Gastroesophageal sphincter (tissue), 4 donors: ENCODE measurements around the gene TKT. TPM values are rescaled to one million over a fixed set of nuclear protein-coding genes. Genes with fewer than 3 reads are reported as not detected.

ENCODE experiments used
- ATAC-seq: fragments of 150-250 bp; one replicate; pipeline ENCODE4 v1.9.1; 2016; ENCODE audit warnings: mild to moderate bottlenecking, moderate library complexity
- H3K27ac ChIP-seq, 4 donors: fragments of 200-600 bp; sonication (generic) in 3 of 4; 1 replicate in 3 of 4; 2 replicates in 1 of 4; pipeline ENCODE4 v1.5.1; 2016 to 2019
- H3K27me3 ChIP-seq: fragments of 200-600 bp; sonication (generic); one replicate; pipeline ENCODE4 v1.5.1; 2019
- H3K36me3 ChIP-seq, 2 donors: fragments of 200-600 bp; sonication (generic); one replicate each; pipeline ENCODE4 v1.5.1; 2019; ENCODE audit warnings: control low read depth in 1 of 2
- H3K4me1 ChIP-seq, 3 donors: fragments of 200-600 bp; sonication (generic); 1 replicate in 2 of 3; 2 replicates in 1 of 3; pipeline ENCODE4 v1.5.1; 2016 to 2019; ENCODE audit warnings: control low read depth in 2 of 3
- H3K4me3 ChIP-seq, 2 donors: fragments of 200-600 bp; sonication (generic); one replicate each; pipeline ENCODE4 v1.5.1; 2019; ENCODE audit warnings: mild to moderate bottlenecking in 1 of 2, moderate library complexity in 1 of 2
- H3K9me3 ChIP-seq, 3 donors: fragments of 200-600 bp; sonication (generic); one replicate each; pipeline ENCODE4 v1.5.1; 2017 to 2019; ENCODE audit warnings: control low read depth in 2 of 3
- EP300 ChIP-seq: sonication (generic); formaldehyde crosslinking; IDR thresholded peaks from one replicate; pipeline ENCODE4 v1.6.1; 2017; ENCODE audit warnings: antibody characterized with exemption, mild to moderate bottlenecking
- POLR2A ChIP-seq, 2 donors: fragments of 450-650 bp; IDR thresholded peaks; one replicate each; pipeline ENCODE4 v1.6.1; 2017; ENCODE audit warnings: antibody characterized with exemption in 2 of 2, mild to moderate bottlenecking in 2 of 2, moderate library complexity in 1 of 2
- POLR2AphosphoS5 ChIP-seq: sonication (generic); formaldehyde crosslinking; IDR thresholded peaks from one replicate; pipeline ENCODE4 v1.6.1; 2017; ENCODE audit warnings: antibody characterized with exemption
- WGBS, 2 donors: methylation state at CpG; one replicate each; pipeline ENCODE4 v1.1.5; 2018; ENCODE audit warnings: low coverage in 1 of 2; 5-methylcytosine and 5-hydroxymethylcytosine counted together
- total RNA-seq, 4 donors: library from RNA; depleted of rRNA; stranded (reverse); fragments of >200 nt; gene quantifications; one replicate each; pipeline ENCODE4 v1.1.0, GENCODE V29; 2016
- TF ChIP-seq, protein P1 (sequence below), 4 experiments: fragments of 200-600 bp in 2 of 4; fragments of 450-650 bp in 2 of 4; sonication (generic) in 1 of 4; IDR thresholded peaks; one replicate each; pipeline ENCODE4 v1.5.1; 2017 to 2019; ENCODE audit warnings: antibody characterized with exemption in 4 of 4, mild to moderate bottlenecking in 2 of 4, moderate library complexity in 2 of 4

TKT gene
- total RNA-seq, 4 donors from 2014 or later: 218 to 386 (median 278) TPM

DNA sequence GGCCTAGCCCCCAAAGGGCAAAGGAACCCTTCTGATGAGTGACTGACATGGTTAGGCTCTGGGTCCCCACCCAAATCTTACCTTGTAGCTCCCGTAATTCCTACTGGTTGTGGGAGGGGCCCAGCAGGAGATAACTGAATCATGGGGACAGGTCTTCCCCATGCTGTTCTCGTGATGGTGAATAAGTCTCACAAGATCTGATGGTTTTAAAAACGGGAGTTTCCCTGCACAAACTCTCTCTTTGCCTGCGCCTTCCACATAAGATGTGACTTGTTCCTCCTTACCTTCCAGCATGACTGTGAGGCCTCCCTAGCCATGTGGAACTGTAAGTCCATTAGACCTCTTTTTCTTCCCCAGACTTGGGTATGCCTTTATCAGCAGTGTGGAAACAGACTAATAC lies 16.9 kb downstream of the TKT start:
- H3K27me3 ChIP-seq: no peaks in the 10 kb centered on the region
- peaks cover 0 to 88% of the 10 kb centered on the region in 2 donors for H3K36me3 ChIP-seq
- H3K4me1 ChIP-seq: peaks cover 0 to 83% (median 26%) of the 10 kb centered on the region in 3 donors
- H3K27ac ChIP-seq: peak overlapping the region in 3 of 4 donors; percentile 57 to 78 (median 62)
- no peak overlapping the region for H3K4me3 ChIP-seq
- no peak for ATAC-seq
- H3K9me3 ChIP-seq: no peaks in the 10 kb centered on the region
- WGBS, 2 donors: 57% methylated on average over 2 of the region's 4 CpGs; no CpG with 5 or more reads in 1 of the 2 donors
- TF ChIP-seq POLR2A (IDR thresholded peaks at IDR 0.05): no peak
- TF ChIP-seq, protein P1, sequence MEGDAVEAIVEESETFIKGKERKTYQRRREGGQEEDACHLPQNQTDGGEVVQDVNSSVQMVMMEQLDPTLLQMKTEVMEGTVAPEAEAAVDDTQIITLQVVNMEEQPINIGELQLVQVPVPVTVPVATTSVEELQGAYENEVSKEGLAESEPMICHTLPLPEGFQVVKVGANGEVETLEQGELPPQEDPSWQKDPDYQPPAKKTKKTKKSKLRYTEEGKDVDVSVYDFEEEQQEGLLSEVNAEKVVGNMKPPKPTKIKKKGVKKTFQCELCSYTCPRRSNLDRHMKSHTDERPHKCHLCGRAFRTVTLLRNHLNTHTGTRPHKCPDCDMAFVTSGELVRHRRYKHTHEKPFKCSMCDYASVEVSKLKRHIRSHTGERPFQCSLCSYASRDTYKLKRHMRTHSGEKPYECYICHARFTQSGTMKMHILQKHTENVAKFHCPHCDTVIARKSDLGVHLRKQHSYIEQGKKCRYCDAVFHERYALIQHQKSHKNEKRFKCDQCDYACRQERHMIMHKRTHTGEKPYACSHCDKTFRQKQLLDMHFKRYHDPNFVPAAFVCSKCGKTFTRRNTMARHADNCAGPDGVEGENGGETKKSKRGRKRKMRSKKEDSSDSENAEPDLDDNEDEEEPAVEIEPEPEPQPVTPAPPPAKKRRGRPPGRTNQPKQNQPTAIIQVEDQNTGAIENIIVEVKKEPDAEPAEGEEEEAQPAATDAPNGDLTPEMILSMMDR (IDR thresholded peaks at IDR 0.05): no peak
- TF ChIP-seq POLR2AphosphoS5: no peak
- no peak for TF ChIP-seq EP300

DNA sequence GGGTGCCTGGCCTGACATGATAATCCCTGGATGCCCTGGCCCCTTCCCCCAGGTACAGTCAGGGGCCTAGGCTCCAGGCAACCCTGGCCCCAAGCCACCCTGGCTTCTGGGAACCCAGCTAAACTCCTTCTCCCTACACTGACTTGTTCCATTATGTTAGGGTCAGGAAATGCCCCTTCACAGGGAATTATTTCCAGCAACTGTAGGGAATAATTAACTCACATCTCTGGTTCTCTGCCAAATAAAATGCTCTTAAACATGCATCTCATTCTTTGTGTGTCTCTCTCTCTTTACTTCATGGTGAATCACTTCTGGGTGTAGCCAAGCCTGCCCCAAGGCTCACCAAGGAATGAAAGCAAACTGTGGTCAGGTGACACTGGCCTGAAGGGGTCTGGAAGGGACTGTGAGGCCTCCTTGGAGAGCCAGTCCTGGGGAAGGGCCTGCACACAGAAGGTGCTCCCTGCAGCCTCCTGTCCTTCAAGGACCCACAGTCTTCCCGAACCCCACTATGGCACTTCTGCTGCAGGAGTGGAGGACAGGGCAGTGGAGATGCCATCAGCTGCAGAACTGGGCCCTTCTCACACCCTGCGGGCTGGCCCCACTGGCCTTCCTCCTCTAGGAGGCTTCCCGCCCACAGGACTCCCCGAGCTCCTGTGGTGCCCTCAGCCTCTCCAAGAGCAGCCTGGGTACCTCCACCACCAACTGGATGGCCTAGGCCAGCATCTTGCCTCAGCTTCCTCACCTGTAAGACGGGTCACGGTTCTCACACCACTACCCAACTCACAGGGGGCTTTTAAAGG lies 17.6 kb downstream of the TKT start:
- Histone ChIP-seq H3K36me3 (peaks cover 0 to 95% of the 10 kb centered on the region in 2 donors), H3K9me3 (no peaks in the 10 kb centered on the region), H3K27me3 (no peaks in the 10 kb centered on the region), H3K4me1 (peaks cover 0 to 77% (median 24%) of the 10 kb centered on the region in 3 donors), H3K27ac (peak overlapping the region in 3 of 4 donors; percentile 57 to 78 (median 62)), H3K4me3 (no peak overlapping the region)
- TF ChIP-seq, protein P1 (IDR thresholded peaks at IDR 0.05): no peak
- TF ChIP-seq EP300 (no peak), POLR2AphosphoS5 (peak; percentile 29), POLR2A (IDR thresholded peaks at IDR 0.05) (no peak)
- peak; percentile 16 for ATAC-seq
- 60% methylated on average over 1 of the region's 6 CpGs; no CpG with 5 or more reads in 1 of the 2 donors for WGBS, 2 donors

DNA sequence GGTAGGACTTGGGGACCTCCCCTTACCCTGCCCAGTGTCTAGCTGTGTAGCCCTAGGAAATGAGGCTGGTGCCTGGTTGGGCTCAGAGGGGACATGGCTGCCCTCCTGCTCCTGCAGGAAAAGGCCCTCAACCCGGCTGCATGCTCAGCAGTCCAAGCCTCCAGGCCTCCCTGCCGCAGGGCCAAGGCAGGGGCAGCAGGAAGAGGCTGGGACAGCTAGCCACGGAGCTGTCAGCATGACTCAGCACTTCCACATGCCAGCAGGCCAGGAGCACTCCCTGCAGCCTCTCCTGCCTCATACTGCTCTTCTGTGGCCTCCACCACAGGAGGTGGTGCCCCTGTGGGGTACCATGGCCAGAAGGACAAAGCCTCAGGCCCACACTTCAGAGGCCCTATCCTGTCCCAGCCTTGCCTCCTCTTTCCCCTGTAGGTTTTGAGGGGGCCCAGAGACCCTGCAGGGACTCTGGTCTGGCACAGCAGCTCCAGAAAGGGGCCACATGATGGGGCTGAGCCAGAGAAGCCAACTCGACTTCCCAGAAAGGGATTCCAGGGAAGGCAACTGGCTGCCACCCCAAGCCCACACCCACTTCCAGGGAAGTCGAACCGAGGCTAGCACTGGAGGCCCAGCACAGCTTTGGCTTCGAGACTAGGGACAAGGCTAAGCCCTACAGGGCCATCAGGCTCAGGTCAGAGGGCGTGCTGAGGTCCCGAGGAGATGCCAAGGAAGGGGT lies 19.5 kb downstream of the TKT start:
- peak overlapping the region; percentile 12 to 78 (median 65) for H3K27ac ChIP-seq
- H3K4me1 ChIP-seq: peaks cover 0 to 57% (median 24%) of the 10 kb centered on the region in 3 donors
- TF ChIP-seq, protein P1 (IDR thresholded peaks at IDR 0.05): no peak
- no peak for TF ChIP-seq EP300
- no peak for TF ChIP-seq POLR2AphosphoS5
- no peak for TF ChIP-seq POLR2A (IDR thresholded peaks at IDR 0.05)
- peaks cover 0 to 100% of the 10 kb centered on the region in 2 donors for H3K36me3 ChIP-seq
- no peaks in the 10 kb centered on the region for H3K27me3 ChIP-seq
- no peak overlapping the region for H3K4me3 ChIP-seq
- ATAC-seq: peak; percentile 91
- WGBS, 2 donors: no CpG with 5 or more reads among the region's 9 CpGs
- H3K9me3 ChIP-seq: no peaks in the 10 kb centered on the region

DNA sequence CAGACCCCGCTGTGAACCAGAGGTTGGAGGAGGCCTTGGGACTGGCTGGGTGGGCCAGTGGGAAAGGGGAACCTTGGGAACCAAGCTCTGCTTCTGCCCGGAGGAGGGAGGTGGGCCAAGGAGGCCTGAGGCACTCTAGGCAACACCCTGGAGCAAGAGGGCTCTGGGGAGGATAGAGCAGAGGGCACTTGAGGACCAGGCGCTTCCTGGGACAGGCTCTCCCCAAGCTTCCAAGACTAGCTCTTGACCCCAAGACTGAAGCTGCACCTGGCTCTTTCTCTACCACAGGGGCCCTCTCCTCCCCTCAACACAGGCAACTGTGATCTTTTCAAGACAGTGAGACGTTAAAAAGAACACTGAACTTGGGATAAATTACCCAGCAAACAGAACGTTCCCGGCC lies 20.3 kb downstream of the TKT start:
- no peak overlapping the region for H3K4me3 ChIP-seq
- no peak for ATAC-seq
- no peaks in the 10 kb centered on the region for H3K27me3 ChIP-seq
- WGBS, 2 donors: 78 to 79% methylated on average over 2 of the region's 6 CpGs
- H3K27ac ChIP-seq: peak overlapping the region in 3 of 4 donors; percentile 59 to 78 (median 71)
- no peak for TF ChIP-seq EP300
- no peak for TF ChIP-seq POLR2AphosphoS5
- no peak for TF ChIP-seq POLR2A (IDR thresholded peaks at IDR 0.05)
- TF ChIP-seq, protein P1 (IDR thresholded peaks at IDR 0.05): no peak
- H3K36me3 ChIP-seq: peaks cover 0 to 100% of the 10 kb centered on the region in 2 donors
- peaks cover 0 to 53% (median 24%) of the 10 kb centered on the region in 3 donors for H3K4me1 ChIP-seq
- no peaks in the 10 kb centered on the region for H3K9me3 ChIP-seq
